OCI-LY1 (cell line): ENCODE results near the gene INPP5J.
A peak's percentile ranks its signal among the peaks of the same experiment; 100 is the strongest.

Experiments used
- H2AFZ ChIP-seq: fragments of 200-600 bp; sonication (generic), shearing (Covaris generic); 2 replicates; pipeline ENCODE4 v1.6.0; 2014; ENCODE audit warnings: antibody characterized with exemption, mild to moderate bottlenecking, low read length
- H3F3A ChIP-seq: fragments of 200-600 bp; sonication (generic), shearing (Covaris generic); 2 replicates; pipeline ENCODE4 v1.6.0; 2014; ENCODE audit warnings: mild to moderate bottlenecking, antibody characterized with exemption, low read length, moderate library complexity; ENCODE audit not compliant: insufficient read depth
- H3K27ac ChIP-seq: fragments of 200-600 bp; sonication (generic); 2 replicates; pipeline ENCODE4 v1.5.1; 2014; ENCODE audit warnings: low read length, mixed run types, mild to moderate bottlenecking, low read depth; ENCODE audit not compliant: poor library complexity, severe bottlenecking
- H3K27me3 ChIP-seq: fragments of 200-600 bp; sonication (generic); 2 replicates; pipeline ENCODE4 v1.6.0; 2014; ENCODE audit warnings: antibody characterized with exemption, mild to moderate bottlenecking, low read length, moderate library complexity; ENCODE audit not compliant: insufficient read depth
- H3K36me3 ChIP-seq: fragments of 200-600 bp; sonication (generic); 2 replicates; pipeline ENCODE4 v1.6.1; 2014; ENCODE audit warnings: mild to moderate bottlenecking, antibody characterized with exemption, low read length, moderate library complexity, mixed read lengths; ENCODE audit not compliant: insufficient read depth
- H3K4me1 ChIP-seq: fragments of 200-600 bp; sonication (generic); 2 replicates; pipeline ENCODE4 v1.5.1; 2014; ENCODE audit warnings: mild to moderate bottlenecking, low read length, moderate library complexity; ENCODE audit not compliant: insufficient read depth, severe bottlenecking
- H3K4me2 ChIP-seq: fragments of 200-600 bp; sonication (generic), shearing (Covaris generic); 2 replicates; pipeline ENCODE4 v1.6.1; 2014; ENCODE audit warnings: low read length
- H3K4me3 ChIP-seq: fragments of 200-600 bp; sonication (generic); 2 replicates; pipeline ENCODE4 v1.5.1; 2014; ENCODE audit warnings: low read length, low read depth, mild to moderate bottlenecking, mixed read lengths; ENCODE audit not compliant: poor library complexity, severe bottlenecking
- H3K79me2 ChIP-seq: fragments of 200-600 bp; shearing (Covaris generic); 2 replicates; pipeline ENCODE4 v1.6.1; 2016; ENCODE audit warnings: mixed run types, low read length, mixed read lengths; ENCODE audit not compliant: insufficient read depth
- H3K9ac ChIP-seq: fragments of 200-600 bp; sonication (generic), shearing (Covaris generic); 2 replicates; pipeline ENCODE4 v1.6.1; 2014; ENCODE audit warnings: mild to moderate bottlenecking, low read length, mixed read lengths
- H3K9me2 ChIP-seq: fragments of 200-600 bp; sonication (generic), shearing (Covaris generic); 2 replicates; pipeline ENCODE4 v1.6.1; 2014; ENCODE audit warnings: low read depth, mild to moderate bottlenecking, low read length, mixed read lengths
- H3K9me3 ChIP-seq: fragments of 200-600 bp; shearing (Covaris generic); 2 replicates; pipeline ENCODE4 v1.6.1; 2014; ENCODE audit warnings: low read length, mixed read lengths
- H4K20me1 ChIP-seq: fragments of 200-600 bp; sonication (generic), shearing (Covaris generic); 2 replicates; pipeline ENCODE4 v1.6.0; 2016; ENCODE audit warnings: mild to moderate bottlenecking, low read length; ENCODE audit not compliant: insufficient read depth
- EZH2 ChIP-seq: fragments of 200-600 bp; sonication (generic), shearing (Covaris generic); IDR thresholded peaks from 2 replicates; pipeline ENCODE4 v1.8.0; 2017; ENCODE audit warnings: borderline replicate concordance, mixed run types, mild to moderate bottlenecking, antibody characterized with exemption, low read length, moderate library complexity, mixed read lengths
- TF ChIP-seq, protein P1 (sequence below): fragments of 200-600 bp; sonication (generic), shearing (Covaris generic); IDR thresholded peaks from 2 replicates; pipeline ENCODE4 v1.5.1; 2017; ENCODE audit warnings: mild to moderate bottlenecking, antibody characterized with exemption, low read length, moderate library complexity, mixed read lengths

INPP5J gene

DNA sequence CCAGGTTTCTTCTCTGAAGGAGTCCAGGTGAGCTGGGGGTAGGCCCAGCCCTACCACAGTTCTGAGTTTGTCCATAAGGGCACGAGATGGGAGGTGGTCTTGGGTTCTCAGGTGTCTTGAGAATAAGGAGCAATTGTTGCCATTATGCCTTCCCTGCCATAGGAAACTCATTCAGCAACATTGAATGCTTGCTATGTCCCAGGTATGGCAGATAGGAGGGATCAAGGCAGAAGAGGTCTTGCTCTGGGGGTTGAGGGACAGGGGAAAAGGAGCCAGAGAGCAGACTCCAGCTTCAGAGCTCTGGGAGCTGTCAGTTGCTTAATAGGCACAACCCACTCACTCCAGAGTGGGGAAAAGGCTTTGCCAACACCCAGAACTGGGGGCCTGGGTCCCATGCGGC lies 19.7 kb upstream of the INPP5J start:
- H3F3A ChIP-seq, result no peaks in the 10 kb centered on the region
- no peaks in the 10 kb centered on the region for H3K9me2 ChIP-seq
- H4K20me1 ChIP-seq, result no peaks in the 10 kb centered on the region
- peaks cover 7% of the 10 kb centered on the region; the same call in 1 of the 2 replicates for H3K27me3 ChIP-seq
- H3K36me3 ChIP-seq, result no peaks in the 10 kb centered on the region
- TF ChIP-seq EZH2, result no peak
- TF ChIP-seq, protein P1, sequence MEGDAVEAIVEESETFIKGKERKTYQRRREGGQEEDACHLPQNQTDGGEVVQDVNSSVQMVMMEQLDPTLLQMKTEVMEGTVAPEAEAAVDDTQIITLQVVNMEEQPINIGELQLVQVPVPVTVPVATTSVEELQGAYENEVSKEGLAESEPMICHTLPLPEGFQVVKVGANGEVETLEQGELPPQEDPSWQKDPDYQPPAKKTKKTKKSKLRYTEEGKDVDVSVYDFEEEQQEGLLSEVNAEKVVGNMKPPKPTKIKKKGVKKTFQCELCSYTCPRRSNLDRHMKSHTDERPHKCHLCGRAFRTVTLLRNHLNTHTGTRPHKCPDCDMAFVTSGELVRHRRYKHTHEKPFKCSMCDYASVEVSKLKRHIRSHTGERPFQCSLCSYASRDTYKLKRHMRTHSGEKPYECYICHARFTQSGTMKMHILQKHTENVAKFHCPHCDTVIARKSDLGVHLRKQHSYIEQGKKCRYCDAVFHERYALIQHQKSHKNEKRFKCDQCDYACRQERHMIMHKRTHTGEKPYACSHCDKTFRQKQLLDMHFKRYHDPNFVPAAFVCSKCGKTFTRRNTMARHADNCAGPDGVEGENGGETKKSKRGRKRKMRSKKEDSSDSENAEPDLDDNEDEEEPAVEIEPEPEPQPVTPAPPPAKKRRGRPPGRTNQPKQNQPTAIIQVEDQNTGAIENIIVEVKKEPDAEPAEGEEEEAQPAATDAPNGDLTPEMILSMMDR, result no peak
- peaks cover 10% of the 10 kb centered on the region for H3K4me1 ChIP-seq
- H3K4me3 ChIP-seq, result no peak overlapping the region
- no peak overlapping the region for H3K4me2 ChIP-seq
- H3K9me3 ChIP-seq, result no peaks in the 10 kb centered on the region
- no peak overlapping the region for H2AFZ ChIP-seq
- H3K9ac ChIP-seq, result no peak overlapping the region
- H3K27ac ChIP-seq, result no peak overlapping the region
- H3K79me2 ChIP-seq, result no peaks in the 10 kb centered on the region

DNA sequence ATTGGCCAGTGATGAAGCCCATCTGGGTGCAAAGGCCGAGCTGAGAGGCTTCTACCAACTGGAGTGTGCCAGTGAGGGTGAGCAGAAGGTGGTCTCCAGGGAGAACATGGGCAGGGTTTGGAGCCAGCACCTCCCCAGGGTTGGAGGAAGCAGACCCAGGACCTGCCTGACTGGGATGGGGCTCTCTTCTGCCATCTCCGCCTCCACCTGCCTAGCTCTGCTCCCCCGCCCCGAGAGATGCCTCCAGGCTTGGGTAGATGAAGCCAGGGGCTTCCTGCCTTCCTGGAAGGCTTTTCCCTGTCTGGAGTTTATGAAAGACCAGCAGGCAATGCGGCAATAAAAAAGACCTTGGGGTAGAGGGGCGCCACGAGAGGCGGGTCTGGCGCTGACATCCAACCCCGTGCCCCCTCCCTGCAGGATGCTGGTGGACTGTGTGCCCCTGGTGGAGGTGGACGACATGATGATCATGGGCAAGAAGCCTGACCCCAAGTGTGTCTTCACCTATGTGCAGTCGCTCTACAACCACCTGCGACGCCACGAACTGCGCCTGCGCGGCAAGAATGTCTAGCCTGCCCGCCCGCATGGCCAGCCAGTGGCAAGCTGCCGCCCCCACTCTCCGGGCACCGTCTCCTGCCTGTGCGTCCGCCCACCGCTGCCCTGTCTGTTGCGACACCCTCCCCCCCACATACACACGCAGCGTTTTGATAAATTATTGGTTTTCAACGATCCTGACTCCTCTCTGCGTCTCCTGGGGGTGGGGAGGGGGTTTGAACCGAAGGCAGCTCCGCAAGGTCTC lies 18.7 kb upstream of the INPP5J start:
- Histone ChIP-seq H3K4me1 (peaks cover 10% of the 10 kb centered on the region), H3F3A (no peaks in the 10 kb centered on the region), H2AFZ (no peak overlapping the region), H3K27me3 (peaks cover 7% of the 10 kb centered on the region; the same call in 1 of the 2 replicates), H3K4me2 (no peak overlapping the region), H3K36me3 (no peaks in the 10 kb centered on the region), H4K20me1 (no peaks in the 10 kb centered on the region), H3K27ac (no peak overlapping the region), H3K9ac (no peak overlapping the region), H3K4me3 (no peak overlapping the region), H3K9me3 (no peaks in the 10 kb centered on the region), H3K9me2 (no peaks in the 10 kb centered on the region), H3K79me2 (no peaks in the 10 kb centered on the region)
- TF ChIP-seq EZH2, result no peak
- TF ChIP-seq, protein P1, result no peak

DNA sequence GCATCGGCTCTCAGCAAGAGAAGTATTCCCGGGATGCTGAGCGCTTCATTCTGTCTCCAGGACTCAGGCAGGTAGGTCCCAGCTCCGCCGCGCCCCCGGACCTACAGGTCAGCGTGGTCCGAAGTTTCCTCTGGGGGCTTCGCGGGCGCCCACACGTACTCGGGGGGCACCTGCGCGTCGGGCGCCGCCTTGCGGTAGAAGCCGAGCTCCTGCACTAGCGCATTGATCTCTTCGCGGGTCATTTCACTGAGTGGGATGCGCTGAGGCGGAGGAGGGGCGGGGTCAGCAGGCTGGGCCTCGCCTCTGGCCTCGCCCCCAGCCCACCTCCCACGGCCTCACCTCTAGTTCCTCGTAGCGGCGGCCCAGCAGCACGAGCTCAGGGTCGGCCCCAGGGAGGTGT lies 17.9 kb upstream of the INPP5J start:
- Histone ChIP-seq H3F3A (no peaks in the 10 kb centered on the region), H3K27me3 (peaks cover 7% of the 10 kb centered on the region; the same call in 1 of the 2 replicates), H3K4me1 (peaks cover 10% of the 10 kb centered on the region), H3K9me2 (no peaks in the 10 kb centered on the region), H3K9ac (no peak overlapping the region), H4K20me1 (no peaks in the 10 kb centered on the region), H3K4me3 (no peak overlapping the region), H2AFZ (no peak overlapping the region), H3K79me2 (no peaks in the 10 kb centered on the region), H3K9me3 (no peaks in the 10 kb centered on the region), H3K4me2 (no peak overlapping the region), H3K36me3 (no peaks in the 10 kb centered on the region), H3K27ac (no peak overlapping the region)
- TF ChIP-seq, protein P1, result peak; percentile 53
- no peak for TF ChIP-seq EZH2
